ENCODE results near the gene TBX21.

DNA sequence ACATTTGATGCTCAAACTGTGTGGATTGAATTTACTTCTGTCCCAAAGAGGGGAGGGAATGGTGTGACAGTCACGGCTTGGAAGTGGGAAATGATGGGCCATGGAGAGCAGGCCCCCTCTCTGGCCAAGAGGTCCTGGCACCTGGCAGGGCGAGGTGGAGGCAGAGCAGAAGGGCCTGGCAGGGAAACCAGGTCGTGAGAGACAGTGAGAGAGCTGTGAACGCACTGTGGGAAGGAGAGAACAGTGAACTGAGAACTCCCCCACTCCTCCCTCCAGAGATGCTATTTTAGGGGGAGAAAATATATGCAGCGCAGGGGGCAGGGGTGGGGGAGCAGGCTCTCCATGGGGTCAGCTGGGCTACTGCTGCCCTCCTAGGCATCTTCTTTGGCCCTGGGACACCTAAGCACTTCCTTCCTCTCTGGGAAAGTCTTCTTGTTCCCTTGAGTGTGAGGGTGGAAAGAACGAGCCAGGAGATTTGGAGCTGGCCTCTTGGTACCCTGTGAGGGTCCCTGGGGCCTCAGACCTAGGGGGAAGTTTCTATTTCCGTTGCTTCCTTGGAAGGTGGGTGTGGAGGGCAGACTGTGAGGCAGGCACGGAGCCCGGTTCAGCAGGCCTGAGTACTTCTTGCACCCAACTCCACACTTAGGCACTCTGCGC, 17.2 kb upstream of the TBX21 start:
- no peak for TF ChIP-seq ARNTL (CRISPR knock-in tag; IDR thresholded peaks at IDR 0.05; ENCODE audit: borderline replicate concordance, low read depth)
- TF ChIP-seq ZFP3 (CRISPR knock-in tag; IDR thresholded peaks at IDR 0.05), result no peak
- TF ChIP-seq ZFP30 (CRISPR knock-in tag; IDR thresholded peaks at IDR 0.05), result no peak
- TF ChIP-seq RARB (CRISPR knock-in tag; IDR thresholded peaks at IDR 0.05), result no peak
- no peak for TF ChIP-seq ZNF8 (CRISPR knock-in tag; IDR thresholded peaks at IDR 0.05)
- TF ChIP-seq ZC3H10 (CRISPR knock-in tag; IDR thresholded peaks at IDR 0.05), result no peak
- TF ChIP-seq, protein P1, sequence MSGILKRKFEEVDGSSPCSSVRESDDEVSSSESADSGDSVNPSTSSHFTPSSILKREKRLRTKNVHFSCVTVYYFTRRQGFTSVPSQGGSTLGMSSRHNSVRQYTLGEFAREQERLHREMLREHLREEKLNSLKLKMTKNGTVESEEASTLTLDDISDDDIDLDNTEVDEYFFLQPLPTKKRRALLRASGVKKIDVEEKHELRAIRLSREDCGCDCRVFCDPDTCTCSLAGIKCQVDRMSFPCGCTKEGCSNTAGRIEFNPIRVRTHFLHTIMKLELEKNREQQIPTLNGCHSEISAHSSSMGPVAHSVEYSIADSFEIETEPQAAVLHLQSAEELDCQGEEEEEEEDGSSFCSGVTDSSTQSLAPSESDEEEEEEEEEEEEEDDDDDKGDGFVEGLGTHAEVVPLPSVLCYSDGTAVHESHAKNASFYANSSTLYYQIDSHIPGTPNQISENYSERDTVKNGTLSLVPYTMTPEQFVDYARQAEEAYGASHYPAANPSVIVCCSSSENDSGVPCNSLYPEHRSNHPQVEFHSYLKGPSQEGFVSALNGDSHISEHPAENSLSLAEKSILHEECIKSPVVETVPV (CRISPR knock-in tag; IDR thresholded peaks at IDR 0.05), result no peak
- no peak for TF ChIP-seq CSDC2 (CRISPR knock-in tag; IDR thresholded peaks at IDR 0.05)
- TF ChIP-seq, protein P2, sequence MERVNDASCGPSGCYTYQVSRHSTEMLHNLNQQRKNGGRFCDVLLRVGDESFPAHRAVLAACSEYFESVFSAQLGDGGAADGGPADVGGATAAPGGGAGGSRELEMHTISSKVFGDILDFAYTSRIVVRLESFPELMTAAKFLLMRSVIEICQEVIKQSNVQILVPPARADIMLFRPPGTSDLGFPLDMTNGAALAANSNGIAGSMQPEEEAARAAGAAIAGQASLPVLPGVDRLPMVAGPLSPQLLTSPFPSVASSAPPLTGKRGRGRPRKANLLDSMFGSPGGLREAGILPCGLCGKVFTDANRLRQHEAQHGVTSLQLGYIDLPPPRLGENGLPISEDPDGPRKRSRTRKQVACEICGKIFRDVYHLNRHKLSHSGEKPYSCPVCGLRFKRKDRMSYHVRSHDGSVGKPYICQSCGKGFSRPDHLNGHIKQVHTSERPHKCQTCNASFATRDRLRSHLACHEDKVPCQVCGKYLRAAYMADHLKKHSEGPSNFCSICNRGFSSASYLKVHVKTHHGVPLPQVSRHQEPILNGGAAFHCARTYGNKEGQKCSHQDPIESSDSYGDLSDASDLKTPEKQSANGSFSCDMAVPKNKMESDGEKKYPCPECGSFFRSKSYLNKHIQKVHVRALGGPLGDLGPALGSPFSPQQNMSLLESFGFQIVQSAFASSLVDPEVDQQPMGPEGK (CRISPR knock-in tag; IDR thresholded peaks at IDR 0.05; ENCODE audit: borderline replicate concordance), result no peak
- TF ChIP-seq GLIS3 (CRISPR knock-in tag; IDR thresholded peaks at IDR 0.05), result no peak
- no peak for TF ChIP-seq TOX (CRISPR knock-in tag; IDR thresholded peaks at IDR 0.05; ENCODE audit: borderline replicate concordance)
- TF ChIP-seq PPARA (CRISPR knock-in tag; IDR thresholded peaks at IDR 0.05; ENCODE audit: borderline replicate concordance), result no peak

All from SK-N-SH treated with all-trans-retinoic acid at 6 μM for 48 hours (cell line).